OCI-LY7 (cell line): Measurements from ENCODE around the gene TAB3.

Source experiments
- CTCF ChIP-seq: fragments of 200-600 bp; sonication (generic); conservative IDR thresholded peaks from 2 replicates; pipeline ENCODE4 v1.5.1; 2014; ENCODE audit warnings: mild to moderate bottlenecking, antibody characterized with exemption, low read length, moderate library complexity, mixed read lengths
- EZH2phosphoT487 ChIP-seq: fragments of 200-600 bp; sonication (generic); IDR thresholded peaks from 2 replicates; pipeline ENCODE4 v1.6.1; 2018; ENCODE audit warnings: low read depth, borderline replicate concordance, mild to moderate bottlenecking, mixed run types, antibody characterized with exemption, low read length, moderate library complexity, mixed read lengths

- TF ChIP-seq CTCF (no peak), EZH2phosphoT487 (no peak)
Measured at GRCh38 chrX:30816079-30816478, 73.0 kb downstream of the TAB3 start.
